Medulla oblongata (tissue), 1 donor: Measurements from ENCODE around the gene RBFOX2.
A peak's percentile ranks its signal among the peaks of the same experiment; 100 is the strongest.

Experiments used
- DNase-seq: peaks from one replicate; pipeline ENCODE4 v3.0.0-alpha.2; 2015; ENCODE audit errors: extremely low spot score

Gene RBFOX2

DNA sequence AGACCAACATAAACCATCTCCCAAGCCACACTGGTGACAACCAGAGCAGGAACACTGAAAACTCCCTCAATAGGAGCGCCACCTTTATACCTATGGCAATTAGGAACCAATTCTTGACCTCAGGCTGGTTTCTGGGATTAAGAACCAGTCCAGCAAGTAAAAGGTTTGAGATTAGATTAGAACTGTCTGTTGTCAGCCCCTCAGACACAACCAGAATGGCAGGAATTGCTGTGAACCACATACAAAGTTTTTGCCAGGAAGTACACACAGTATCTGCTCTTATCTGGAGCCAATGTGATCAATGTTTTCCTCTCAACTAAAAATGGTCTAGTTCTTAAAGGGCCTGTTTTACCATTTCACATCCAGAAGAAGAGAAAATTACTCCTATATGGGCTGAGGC lies 55.2 kb downstream of the RBFOX2 start:
- DNase-seq, result no peak

DNA sequence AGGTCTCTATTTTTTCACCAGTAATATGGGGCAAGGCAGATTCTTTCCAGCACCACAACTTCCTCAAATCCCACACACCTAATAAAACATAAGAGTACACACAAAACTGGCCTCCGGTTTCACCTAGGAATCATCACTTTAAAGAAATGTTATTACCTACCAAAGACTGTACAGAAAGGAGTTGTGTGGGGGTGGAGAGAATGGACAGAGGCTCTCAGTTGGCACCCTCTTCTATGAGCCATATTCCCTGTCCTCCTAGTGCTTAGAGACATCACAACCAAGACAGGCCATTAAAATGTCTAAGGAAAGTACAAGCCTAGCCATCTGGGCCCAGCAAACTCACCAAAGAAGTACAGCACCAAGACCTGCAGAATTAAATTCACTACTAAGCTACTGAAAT lies 56.1 kb downstream of the RBFOX2 start:
- no peak for DNase-seq

DNA sequence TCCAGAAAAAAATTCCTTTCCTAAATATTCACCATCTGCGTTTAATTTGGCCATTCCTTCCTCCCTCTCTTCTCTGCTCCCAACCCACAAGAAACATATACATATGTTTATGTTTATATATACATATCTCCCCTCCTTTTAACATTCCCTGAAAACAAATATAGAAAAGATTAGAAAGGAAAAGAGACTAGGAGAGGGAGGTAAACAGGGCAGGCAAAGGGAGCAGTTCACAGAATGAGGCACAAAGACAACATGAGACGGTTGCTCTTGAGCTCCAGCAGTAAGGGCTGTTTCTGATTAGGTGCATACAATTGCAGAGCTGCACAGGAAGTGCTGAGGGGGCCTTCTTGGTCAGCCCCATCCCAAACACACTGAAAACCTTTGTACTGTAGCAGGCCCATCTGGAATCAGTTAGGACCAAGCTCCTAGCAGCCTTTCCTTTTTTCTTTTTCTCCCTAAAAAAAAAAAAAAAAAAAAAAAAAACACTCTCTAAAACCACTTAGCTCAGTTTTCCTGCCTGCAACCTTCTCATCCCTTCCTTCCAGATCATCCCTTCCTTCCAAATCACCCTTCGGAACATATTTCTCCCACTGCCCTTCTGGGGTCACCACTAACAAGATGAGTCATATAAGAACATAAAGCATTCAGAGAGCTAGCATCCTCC lies 57.0 kb downstream of the RBFOX2 start:
- DNase-seq, result peak; percentile 17

DNA sequence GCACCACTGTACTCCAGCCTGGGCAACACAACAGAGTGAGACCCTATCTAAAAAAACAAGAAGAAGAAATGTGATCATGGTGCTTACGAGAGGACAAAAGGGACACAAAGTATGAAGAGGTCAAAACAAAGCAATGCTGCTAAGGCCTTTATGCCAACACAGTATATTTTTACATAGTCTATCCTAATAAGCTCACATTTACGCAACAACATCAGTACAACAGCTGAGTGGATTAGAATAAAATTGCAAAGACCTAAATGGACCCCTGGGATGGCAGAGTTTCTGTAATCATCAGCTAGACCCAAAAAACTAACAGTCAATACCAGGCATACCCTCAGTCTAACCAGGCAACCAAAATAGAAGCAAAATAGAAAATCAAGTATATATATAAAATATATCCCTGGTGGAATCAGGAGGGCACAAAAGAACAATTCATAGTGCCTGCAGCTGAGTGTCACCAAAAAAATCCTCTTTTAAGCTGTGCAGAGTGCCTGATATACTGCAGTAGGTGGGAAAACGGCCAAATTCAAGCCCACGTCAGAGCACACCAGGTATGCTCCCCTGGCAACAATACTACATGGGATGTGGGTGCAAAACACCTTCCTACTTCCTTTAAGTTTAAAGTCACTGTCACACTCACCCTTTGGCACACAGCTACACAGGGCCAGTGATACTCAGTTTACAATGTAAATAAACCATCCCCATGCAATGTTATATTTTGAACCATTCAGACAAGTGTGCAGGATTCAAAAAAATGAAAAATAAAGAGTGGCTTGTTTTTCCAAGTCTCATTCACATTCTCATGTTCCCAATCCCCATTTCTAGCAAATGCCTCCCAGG lies 57.8 kb downstream of the RBFOX2 start:
- no peak for DNase-seq

DNA sequence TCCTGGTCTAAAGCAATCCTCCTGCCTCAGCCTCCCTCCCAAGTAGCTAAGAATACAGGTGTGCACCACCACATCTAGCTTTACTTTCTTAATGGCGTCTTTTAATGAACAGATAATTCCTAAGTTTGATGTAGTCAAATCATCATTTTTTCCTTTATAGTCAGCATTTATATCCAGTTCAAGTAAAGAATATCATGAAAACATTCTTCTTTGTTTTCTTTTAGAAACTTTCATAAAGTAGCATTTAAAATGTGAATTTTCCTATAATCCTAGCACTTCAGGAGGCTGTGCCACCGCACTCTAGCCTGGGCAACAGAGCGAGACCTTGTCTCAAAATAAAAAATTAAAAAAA lies 61.6 kb downstream of the RBFOX2 start:
- no peak for DNase-seq

DNA sequence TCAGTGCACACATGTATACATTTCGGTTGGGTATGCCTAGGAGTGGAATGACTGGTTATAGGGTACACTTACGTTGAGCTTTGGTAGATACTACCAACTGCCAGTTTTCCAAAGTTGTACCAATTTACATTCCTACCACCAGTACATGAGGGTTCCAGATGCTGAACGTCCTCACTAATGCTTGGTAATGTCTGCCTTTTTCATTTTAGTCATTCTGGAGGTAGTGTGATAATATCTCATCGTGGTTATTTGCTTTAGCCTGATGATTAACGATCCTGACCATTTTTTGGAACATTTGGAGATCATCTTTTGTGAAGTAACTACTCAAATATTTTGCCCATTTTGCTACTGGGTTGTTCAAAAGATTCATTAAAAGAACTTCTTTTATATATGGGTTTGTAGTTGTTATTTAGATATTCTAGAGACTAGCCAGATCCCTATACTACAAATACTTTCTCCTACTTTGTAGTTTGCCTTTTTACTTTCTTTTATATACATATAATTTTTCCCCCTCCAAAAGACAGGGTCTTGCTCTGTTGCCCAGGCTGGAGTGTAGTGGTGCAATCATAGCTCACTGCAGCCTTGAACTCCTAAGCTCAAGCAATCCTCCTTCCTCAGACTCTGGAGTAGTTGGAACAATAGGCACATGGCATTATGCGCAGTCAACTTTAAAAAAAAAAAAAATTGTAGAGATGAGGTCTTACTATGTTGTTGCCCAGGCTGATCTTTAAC lies 62.1 kb downstream of the RBFOX2 start:
- no peak for DNase-seq

DNA sequence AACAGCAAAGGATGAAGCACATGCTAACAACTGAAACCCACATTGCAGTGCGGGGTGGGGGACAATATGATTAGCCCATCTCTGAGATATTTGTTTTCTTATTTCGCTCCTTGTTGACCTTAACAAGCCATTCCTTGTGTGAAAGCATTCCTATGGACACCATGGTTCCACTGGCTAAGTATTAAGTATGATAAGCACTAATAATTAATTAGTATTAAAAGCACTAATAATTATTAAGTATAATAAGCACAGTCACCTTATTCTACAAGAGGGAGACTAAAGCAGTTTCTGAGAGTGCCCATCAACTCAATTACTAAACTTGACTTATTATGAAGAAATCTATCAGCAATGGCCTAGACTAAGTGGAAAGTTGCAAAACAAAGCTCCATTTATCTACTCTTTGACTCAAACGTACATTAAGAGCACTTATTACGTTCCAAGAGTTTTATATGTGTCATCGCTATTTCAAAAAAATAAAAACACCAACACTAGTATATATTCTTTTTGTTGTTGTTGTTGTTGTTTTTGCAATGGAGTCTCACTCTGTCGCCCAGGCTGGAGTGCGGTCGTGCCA lies 65.3 kb downstream of the RBFOX2 start:
- DNase-seq, result no peak

DNA sequence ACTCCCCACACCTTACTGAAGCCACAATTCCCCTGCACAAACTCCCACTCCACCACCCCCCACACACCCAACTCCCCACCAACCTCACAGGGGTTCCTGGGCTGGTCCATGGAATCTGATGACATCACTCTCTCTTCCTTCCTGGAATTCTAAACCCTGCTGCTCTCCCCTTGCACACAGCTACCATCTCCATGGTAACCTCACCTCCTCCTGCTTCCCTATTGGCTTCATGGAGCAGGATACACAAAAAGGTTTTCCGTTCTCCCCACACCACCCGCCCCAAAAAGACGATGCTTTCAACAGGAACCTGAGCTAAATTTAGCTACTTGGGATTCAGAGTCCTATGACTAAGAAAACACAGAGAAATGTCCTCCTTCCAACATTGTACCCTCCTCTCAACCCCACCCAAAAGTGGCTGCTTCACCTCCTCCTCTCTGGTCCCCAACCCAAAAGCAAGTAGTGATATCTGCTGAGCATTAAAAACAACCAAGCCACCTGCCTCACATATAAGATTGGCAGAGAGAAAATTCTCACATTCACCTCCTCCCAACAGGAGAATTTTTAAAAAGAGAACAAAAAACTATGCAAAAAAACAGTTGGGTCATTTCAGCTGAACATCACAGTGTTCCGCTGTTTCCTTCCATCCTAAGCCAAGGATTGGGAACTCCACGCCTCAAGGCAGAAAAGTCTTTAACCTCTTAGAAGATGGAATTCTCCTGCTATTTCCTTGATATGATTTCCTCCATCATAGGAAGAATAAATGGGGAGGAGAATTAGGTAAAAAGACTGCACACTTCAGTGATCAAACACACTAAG lies 66.9 kb downstream of the RBFOX2 start:
- peak; percentile 18 for DNase-seq

DNA sequence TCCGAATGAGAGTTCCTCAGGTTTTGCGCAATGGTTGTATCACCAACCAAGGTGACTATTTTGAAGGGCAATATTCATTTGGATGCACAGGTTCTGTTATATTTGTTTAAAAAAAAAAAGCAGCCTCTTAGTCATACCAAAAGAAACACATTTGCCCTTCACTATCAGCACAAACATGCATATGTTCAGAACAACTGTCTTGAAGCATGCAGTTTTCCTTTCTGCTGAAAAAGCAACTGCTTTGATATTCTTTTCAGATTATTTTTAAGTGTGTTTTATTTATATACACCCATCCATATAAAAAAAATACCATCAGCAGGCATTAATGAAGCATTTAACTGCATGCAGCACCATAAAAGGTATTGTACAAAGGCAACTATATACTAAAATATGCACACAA lies 67.8 kb downstream of the RBFOX2 start:
- no peak for DNase-seq

DNA sequence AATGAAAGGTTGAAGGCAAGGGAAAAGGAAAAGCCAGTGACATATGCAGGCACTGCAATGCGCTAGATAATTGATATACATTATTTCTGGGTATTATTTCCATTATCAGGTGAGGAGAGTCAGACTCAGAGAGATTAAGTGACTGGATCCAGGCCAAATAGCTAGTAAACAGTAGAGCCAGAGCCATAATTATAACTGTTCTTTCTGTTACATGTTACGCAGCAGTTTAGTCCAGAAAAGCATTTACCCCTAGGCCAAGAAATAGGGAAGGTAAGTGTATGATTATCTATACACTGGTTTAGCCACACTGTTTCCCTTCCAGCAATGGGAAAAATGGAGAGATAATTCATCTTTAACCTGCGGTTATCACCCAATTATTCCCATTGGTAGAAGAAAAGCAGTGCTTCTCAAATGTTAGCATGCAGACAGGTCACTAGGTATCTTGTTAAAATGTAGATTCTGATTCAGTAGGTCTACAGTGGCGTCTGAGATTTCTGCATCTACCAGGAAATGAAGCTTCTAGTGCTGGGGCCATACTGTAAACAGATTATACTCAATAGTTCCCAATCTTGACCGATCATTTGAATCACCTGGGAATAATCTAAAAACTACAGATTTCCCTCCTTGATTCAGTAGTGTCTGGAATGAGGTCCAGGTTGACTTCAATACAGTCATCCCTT lies 69.4 kb downstream of the RBFOX2 start:
- no peak for DNase-seq

DNA sequence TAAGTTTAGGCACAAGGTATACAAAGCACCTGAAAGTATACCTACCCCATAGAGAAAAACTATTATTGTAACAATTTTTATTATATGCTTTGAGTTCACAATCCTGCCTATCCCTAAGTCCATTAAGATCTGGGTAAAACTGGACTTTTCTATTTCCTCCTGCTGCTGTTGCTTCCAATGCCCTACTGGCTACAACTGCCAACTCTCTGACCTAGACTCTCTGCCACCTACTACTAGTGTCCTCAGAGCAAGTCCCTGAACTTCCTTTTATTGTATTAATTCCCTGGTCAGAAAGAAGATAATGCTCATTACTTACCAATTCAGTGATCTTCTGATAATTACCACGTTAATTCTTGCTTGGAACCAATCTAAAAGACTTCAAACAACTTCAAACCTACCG lies 70.3 kb downstream of the RBFOX2 start:
- no peak for DNase-seq

DNA sequence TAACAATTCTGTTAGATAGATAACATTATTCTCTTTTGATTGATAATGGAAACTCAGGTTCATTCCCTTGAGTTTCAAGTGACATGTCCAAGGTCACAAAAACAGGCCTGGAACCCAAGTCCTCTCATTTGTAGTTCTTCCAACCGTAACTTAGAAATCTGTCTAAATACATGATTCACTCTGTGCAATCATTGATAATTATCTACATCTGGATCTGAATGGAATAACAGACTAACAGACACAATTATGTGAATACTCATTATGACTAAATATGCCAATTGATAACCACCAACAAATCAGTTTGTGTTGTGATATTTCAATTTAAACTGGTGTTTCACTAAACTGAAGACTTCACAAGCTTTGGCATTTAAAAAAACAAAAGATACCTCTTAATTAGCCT lies 71.0 kb downstream of the RBFOX2 start:
- no peak for DNase-seq

DNA sequence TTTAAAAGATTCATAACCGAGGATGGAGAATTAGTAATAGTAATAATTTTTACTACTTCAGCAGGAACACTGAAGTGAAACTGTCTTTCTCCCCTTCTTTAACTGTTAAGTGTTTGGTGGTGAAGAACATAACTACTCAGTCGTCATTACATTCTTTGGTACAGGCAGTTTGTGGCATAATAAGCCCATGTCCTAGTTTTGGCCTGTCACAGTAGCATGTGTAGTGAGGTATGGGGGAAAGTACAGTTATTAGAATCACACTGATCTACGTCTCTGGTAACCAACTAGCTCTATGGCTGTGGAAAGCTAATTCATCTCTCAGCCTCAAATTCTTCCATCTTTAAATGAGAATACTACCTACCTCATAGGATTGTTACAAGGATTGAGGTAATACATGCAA lies 71.8 kb downstream of the RBFOX2 start:
- no peak for DNase-seq

DNA sequence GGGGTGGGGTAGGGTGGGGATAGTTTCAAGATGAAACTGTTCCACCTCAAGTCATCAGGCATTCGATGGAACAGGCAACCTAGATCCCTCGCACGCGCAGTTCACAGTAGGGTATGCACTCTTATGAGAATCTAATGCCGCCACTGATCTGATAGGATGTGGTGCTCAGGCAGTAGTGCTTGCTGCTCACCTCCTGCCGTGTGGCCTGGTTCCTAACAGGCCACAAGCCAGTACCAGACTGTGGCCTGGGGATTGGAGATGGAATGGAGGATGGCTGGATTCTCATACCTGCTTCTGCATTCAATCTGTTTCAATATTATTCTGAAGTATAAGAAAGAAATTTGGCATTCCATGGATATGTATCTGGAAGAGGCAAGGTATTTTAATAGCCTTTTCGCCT lies 73.1 kb downstream of the RBFOX2 start:
- DNase-seq, result no peak

DNA sequence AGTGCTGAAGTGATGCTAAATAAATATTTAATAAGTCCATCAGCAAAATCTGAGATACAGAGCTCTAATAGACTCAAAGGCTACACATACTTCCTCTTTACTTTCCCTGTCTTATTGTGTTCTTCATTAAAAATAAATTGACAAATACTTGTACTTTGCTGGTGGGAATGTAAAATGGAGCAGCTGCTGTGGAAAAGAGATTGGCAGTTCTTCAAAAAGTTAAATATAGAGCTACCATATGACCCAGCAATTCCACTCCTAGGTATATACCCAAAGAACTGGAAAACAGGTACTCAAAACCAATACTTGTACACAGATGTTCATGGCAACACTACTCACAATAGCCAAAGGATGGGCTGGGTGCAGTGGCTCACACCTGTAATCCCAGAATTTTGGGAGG lies 76.0 kb downstream of the RBFOX2 start:
- DNase-seq, result no peak

DNA sequence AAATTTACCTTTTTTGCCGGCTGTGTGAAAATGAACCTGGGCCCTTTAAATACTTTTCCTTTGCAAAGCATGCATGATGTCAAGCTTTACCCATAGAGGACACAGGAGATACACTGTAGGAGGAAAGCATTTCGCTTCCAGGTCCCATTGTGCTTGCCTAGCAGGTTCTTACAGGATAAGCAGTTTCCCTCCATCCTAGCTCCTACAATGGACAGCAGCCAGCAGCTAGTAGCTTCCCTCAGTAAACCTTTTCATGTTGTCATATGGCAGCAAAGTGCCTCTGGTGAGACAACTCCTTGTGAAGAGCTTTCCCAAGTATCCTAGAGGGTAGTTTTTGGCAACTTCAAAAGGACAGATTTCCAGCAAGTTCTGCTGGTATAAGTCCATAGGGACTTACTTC lies 78.4 kb downstream of the RBFOX2 start:
- no peak for DNase-seq

DNA sequence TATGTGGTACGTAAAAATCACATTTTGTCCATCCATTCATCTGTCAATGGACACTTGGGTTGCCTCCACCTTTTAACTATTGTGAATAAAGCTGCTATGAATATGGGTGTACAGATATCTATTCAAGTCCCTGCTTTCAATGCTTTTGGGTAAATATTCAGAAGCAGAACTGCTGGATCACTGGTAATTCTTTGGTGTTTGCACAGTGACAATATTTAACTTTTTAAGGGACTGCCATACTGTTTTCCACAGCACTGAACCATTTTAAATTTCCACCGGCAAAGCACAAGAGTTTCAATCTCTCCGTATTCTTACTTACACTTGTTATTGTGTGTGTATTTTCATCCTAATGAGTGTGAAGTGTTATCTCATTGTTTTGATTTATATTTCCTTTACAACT lies 79.4 kb downstream of the RBFOX2 start:
- no peak for DNase-seq

DNA sequence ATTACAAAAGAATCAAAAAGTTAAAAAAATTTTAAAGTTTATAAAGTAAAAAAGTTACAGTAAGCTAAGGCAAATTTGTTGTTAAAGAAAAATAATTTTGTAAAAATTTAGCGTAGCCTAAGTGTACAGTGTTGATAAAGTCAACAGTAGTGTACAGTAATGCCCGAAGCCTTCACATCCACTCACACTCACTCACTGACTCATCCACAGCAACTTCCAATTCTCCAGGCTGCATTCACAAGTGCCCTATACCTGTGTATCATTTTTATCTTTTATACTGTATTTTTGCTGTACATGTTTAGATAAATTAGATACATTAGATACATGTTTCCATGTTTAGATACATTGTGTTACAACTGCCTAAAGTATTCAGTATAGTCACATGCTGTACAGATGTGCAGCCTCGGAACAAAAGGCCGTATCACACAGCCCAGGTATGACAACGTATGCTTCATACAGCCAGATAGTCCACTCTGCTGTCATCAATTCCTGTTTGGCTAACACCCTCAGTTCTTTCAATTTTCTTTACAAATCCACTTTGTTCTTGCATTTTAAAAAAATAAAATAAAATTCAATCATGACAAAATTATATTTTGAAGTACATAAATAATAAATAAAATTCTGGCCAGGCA lies 80.7 kb downstream of the RBFOX2 start:
- no peak for DNase-seq

DNA sequence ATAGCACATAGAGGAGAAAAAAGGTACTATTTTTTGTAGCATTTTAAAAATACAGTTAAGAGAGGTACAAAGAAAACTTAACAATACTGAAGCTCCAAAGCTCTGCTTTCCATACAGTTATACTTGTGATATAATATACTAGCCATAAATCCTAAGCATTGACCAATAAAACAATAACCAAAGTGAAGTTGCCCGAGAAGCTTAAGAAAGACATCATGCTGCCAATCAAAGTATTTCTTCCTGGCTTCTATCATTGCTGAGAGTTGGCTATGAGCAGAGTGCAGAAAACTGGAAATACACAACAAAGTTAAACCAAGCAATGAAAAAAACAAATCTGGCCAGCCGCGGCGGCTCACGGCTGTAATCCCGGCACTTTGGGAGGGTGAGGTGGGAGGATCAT lies 84.2 kb downstream of the RBFOX2 start:
- no peak for DNase-seq

DNA sequence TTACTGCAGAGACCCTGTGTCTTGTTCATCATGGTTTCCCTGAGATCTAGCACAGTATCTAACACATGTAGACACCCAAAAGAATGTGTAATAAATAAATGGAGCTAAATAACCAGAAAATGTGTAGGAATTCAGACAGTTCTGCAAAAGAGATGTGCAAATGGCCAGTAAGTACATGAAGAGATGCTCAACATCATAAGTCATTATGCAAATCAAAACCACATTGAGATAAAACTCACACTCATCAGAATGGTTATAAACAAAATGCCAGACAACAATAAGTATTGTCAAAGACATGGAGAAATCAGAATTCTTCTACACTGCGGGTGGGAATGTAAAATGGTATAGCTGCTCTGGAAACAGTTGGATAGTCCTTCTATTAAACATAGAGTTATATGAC lies 88.5 kb downstream of the RBFOX2 start:
- DNase-seq, result no peak

DNA sequence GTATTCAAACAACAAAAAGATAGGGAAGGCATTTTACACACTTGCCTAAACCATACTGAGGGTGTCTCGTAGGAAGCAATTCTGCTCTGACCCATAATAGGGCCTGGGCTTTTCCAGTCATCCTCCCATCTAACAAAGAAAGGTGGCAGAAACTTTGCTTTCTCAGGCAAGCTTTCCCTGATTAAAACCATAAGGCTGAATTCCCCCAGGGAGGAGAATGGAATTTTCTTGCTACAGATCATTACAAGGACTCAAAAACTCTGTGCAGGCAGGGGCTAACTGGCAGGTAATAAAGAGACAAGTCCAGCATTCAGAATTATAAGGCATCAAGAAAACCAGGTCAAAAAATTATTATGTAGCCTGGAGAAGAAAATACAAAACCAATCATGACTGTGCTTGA lies 90.4 kb downstream of the RBFOX2 start:
- DNase-seq, result no peak
